Esophagus muscularis mucosa (tissue), 3 donors: ENCODE results near the gene TIMM22.

Experiments used
- POLR2A ChIP-seq: fragments of 450-650 bp; IDR thresholded peaks from one replicate; pipeline ENCODE4 v1.6.1; 2017; ENCODE audit warnings: antibody characterized with exemption, moderate library complexity, mild to moderate bottlenecking, low read depth
- TF ChIP-seq, protein P1 (sequence below), 3 experiments: fragments of 200-600 bp in 2 of 3; fragments of 450-650 bp in 1 of 3; sonication (generic) in 2 of 3; IDR thresholded peaks; one replicate each; pipeline ENCODE4 v1.5.1; 2017 to 2019; ENCODE audit warnings: antibody characterized with exemption in 3 of 3, mild to moderate bottlenecking in 2 of 3, moderate library complexity in 1 of 3

DNA sequence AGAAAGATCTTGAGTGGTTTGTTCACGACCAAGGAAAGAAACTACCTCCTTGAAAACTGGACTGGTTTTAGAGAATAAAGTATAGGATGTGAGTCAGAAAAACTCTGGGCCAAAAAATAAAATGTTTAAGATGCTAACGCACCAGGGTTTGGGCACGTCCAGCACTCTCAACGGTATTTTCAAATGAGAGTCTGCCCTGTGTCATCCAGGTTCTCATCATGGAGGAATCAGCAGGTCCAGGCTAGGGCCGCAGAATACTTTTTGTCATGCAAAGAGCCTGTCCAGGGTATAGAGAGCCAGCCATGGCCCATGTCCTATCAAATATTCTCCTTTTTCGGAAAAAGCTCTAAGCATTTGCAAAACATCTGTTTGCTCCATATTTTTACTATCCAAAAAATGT is 19.8 kb upstream of the TIMM22 start:
- TF ChIP-seq POLR2A: no peak
- TF ChIP-seq, protein P1, sequence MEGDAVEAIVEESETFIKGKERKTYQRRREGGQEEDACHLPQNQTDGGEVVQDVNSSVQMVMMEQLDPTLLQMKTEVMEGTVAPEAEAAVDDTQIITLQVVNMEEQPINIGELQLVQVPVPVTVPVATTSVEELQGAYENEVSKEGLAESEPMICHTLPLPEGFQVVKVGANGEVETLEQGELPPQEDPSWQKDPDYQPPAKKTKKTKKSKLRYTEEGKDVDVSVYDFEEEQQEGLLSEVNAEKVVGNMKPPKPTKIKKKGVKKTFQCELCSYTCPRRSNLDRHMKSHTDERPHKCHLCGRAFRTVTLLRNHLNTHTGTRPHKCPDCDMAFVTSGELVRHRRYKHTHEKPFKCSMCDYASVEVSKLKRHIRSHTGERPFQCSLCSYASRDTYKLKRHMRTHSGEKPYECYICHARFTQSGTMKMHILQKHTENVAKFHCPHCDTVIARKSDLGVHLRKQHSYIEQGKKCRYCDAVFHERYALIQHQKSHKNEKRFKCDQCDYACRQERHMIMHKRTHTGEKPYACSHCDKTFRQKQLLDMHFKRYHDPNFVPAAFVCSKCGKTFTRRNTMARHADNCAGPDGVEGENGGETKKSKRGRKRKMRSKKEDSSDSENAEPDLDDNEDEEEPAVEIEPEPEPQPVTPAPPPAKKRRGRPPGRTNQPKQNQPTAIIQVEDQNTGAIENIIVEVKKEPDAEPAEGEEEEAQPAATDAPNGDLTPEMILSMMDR (IDR thresholded peaks at IDR 0.05): no peak
